HEK293T (cell line): ENCODE data around the gene TMPRSS4.

ENCODE experiments used
- FOXA1 ChIP-seq: fragments of 450-650 bp; IDR thresholded peaks from 2 replicates; pipeline ENCODE4 v1.6.1; 2016; ENCODE audit warnings: mild to moderate bottlenecking
- FOXM1 ChIP-seq: fragments of 450-650 bp; IDR thresholded peaks from 2 replicates; pipeline ENCODE4 v1.6.1; 2017; ENCODE audit warnings: mild to moderate bottlenecking, borderline replicate concordance
- HDGF ChIP-seq: fragments of 450-650 bp; IDR thresholded peaks from 2 replicates; pipeline ENCODE4 v1.6.1; 2017; ENCODE audit warnings: antibody characterized with exemption, borderline replicate concordance
- NFRKB ChIP-seq: fragments of 450-650 bp; IDR thresholded peaks from 2 replicates; pipeline ENCODE4 v1.6.1; 2016; ENCODE audit warnings: mild to moderate bottlenecking, moderate library complexity
- SP1 ChIP-seq: fragments of 450-650 bp; IDR thresholded peaks from 2 replicates; pipeline ENCODE4 v1.6.1; 2017
- TARDBP ChIP-seq: fragments of 450-650 bp; IDR thresholded peaks from 2 replicates; pipeline ENCODE4 v1.6.1; 2016

GRCh38 chr11:118152552-118153471 is 75.9 kb downstream of the TMPRSS4 start, which contains the start of gene SCN4B:
- TF ChIP-seq FOXA1 (no peak), HDGF (no peak), FOXM1 (no peak), SP1 (no peak), NFRKB (no peak), TARDBP (no peak)
